ENCODE data around the gene PPFIA2.

Gene PPFIA2

DNA sequence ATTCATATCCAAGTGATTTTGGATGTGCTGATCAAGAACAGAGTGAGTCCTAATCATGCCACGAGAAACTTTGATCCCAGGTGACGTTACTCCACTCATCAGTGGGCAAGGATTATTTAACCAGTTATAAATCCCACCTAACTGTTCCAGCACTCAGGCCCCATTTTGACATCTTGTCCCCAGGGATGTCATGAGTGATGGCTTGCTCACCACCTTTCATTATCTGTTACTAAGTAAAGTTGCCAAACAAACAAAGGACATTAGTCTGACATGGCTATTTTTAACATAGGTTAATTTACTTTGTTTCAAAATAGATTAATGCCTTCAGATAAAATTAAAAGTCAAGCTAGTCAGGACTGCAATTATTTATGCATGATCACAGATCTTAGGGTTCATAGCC lies 425.3 kb downstream of the PPFIA2 start:
- DNase-seq = no peak

DNA sequence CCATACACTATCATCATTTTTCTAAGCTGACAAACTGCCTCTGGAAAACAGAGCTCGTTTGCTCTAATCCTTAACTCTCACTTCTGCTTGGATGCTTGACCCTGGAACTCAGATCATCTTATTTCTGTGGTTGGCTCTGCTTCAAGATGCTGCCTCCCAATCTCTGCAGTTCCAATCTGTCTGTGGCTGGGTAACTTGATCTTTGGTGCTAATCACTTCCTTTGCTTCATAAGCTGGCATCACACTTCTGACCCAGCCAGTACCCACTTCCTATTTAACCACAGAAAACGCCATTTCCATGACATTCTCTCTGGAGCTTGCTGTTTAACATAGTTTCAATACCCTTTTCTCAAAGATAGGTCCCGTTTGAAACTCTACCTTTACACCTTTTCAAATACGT lies 427.1 kb downstream of the PPFIA2 start:
- no peak for DNase-seq

DNA sequence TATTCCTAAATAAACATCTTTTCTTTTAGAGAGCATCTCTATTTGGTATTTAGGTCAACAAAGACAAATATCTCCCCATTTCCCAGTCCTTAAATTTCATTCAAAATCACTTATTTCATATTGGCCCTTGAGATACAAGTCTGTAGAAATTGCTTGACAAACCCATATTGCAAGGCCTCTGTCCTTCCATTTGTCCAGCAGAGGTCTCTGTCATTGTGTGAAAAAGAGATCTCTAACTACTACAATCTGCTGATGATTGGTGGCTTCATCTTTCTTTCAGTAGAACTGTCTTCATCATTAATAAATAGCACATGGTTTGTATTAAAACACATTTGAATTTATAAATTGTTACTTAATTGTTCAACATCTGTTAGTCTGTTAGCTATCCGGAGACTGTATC lies 428.7 kb downstream of the PPFIA2 start:
- DNase-seq = no peak

DNA sequence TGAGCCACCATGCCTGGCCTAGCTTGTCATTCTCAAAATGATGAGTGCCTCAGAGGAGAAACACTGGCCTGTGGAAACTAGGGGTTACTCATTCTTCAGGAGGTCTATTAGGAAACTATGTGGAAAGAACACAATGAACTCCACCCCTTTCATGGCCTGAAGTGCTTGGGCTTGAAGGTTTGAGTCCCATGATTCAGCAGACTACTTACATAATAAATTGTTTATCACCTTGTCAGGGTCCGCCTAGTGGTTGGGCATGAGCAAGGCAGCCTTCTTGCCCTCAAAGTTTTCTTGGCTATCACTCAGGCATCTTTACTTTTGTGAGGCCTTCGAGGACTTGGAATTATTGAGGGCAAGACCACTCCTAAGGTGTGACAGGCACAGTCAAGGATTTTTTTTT lies 430.1 kb downstream of the PPFIA2 start:
- DNase-seq = no peak

DNA sequence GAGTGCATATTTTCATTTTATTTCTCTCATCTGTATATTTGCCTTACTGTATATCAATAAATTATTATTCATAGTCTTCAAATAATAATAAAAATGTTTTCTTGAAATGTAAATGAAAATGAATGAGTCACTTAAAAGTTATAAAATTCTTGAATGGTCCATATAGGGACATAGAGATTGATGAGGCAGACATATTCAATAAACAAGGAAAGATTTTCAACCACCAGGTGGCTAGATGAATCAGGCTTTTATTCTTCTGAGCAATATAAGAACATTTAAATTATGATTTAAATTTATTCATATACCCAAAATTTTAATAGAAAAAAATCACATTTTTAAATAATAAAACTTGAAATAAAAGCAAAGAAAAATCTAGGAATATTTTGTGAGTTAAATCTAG lies 431.7 kb downstream of the PPFIA2 start:
- DNase-seq = no peak

DNA sequence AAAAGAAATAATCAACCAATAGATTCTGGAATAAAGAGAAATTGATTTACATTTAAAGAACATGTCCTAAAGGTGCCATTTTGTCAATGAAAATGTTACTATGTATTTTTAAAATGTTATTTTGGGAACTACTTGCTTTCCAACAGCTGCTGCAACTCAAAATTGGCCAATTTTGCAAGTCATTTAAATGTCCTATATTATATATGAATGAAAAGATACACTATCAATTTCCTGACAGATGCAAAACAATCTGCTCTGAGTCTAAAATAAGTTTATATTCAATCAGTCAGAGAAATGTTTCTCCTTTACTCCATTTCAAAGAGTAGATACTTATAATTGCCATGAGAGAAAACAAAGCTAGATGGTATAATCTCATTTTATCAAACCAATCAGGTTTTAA lies 434.1 kb downstream of the PPFIA2 start:
- no peak for DNase-seq

DNA sequence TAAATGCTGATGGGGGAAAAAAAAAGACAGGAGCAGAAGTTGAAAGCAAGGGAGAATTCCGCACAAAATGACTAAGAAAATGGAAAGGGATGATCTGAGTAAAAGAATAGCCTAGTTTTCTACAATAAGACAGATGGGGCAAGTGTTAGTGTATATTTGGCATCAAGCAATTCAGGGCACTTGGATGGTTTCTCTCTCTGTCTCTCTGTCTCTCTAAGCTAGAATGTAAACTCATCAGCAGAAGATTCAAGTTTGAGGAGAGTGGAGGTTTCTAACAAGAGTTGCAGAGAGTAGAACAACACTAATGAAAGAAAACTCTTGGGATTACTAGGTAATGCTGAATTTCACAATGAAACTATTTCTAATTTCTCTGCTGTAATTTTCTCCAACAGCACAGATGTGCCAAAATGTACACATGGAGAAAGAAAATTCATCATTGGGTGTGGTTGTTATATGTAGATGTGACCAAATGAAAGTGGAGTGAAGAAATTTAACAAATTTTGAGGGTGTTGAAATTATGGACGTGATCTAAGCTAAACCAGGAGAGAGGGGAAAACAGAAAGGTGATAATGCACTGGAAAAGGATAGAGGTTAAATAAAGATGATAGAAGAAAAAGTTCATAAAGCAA lies 444.1 kb downstream of the PPFIA2 start:
- no peak for DNase-seq

DNA sequence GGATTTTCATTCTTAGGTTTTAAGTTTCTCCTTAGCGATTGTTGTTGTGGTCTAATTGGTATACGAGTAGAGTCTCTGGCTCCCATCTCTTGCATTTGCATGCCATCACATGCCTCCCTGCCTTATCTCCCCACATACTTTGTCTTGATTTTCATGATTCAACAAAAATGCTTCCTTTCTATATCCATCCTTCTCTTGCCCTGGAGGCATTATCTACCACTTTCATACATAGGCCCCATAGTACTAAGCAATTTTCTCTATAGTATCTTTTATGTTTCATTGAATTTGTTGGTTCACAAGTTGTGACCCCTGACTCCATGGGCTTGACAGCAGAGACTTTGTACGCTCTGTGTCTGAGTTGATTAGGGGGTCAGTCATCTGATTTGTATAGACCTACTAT lies 455.2 kb downstream of the PPFIA2 start:
- no peak for DNase-seq

DNA sequence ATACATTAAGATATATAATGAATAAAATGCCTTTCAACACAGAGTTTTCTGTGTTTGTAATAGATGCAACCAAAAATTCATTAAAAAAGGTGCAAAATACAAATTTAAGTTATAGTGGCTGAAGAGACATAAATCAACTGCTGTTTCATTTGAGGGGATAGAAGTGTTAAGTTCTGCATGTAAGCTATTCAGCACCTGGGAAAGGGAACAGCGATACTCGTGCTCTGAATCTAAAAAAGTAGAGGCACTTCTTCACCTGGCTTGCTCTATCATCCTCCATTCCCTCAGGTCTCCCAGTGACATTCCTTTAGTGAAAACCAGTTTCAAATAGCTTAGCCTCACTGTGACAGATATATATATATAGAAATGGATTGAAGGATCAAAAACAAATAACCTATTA lies 458.7 kb downstream of the PPFIA2 start:
- no peak for DNase-seq

DNA sequence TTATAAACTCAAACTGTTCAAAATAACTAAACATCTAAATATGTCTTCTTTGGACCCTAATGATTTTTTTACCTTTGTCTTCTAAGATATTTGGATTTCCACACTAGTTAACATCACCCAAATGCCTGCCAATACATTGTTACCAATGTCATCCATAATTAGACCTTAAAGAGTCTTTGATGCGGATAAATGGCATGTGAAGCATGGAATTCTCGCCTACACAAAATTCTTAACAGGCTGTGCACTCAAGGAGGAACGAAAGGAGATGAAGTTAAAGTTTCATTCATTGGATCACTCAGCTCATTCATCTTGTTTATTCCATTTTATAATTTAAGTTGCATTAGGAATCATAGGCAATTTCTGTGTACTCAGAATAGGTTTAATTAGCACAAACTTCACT lies 461.5 kb downstream of the PPFIA2 start:
- no peak for DNase-seq

DNA sequence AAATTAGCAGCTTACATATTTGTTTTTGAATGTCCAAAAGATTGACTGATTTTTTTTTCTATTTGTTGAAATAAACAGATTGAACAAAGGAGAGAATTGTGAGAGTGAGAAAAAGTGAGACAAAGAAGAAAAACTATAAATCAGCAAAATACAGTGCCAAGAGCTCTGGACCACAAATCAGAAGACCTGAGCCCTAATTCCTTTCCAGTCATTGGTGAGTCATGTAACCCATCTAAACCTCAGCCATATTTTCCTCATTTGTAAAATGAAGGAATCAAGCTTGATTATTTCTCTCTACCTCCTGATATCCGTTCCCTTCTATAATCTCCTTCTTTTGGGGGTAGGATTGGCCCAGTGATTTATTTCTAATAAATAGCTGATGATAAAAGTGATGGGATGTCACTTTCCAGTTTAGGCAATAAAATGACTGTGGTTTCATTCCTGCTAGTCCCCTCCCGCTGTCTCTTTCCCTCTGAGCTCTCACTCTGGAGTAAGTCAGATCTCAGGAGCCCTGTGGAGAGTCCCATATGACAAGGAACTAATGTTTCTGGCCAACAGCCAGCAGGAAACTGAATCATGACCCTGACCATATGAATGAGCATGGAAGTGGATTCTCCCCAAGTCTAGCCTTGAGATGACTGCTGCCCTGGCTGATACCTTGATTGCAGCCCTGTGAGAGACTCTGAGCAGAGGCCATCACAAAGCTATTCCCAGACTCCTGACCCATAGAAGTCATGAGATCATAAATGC lies 462.4 kb downstream of the PPFIA2 start:
- DNase-seq = no peak

DNA sequence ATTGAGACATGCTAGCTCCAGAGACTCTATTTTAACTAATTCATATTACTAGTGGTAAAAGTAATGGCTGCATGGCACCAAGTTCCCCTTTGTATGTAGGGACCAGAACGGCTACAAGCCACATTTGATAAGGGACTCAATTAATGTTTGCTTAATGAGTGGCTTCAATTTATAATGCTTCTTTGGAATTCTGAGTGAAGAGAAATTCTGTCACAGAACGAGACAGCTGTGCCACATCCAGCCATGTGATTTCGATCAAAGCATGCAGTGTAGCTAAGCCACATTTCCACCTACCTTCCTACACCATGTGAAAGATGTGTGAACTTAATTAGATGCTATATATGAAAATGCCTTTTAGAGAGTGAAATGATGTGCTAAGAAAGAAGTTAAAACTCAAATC lies 463.9 kb downstream of the PPFIA2 start:
- no peak for DNase-seq

DNA sequence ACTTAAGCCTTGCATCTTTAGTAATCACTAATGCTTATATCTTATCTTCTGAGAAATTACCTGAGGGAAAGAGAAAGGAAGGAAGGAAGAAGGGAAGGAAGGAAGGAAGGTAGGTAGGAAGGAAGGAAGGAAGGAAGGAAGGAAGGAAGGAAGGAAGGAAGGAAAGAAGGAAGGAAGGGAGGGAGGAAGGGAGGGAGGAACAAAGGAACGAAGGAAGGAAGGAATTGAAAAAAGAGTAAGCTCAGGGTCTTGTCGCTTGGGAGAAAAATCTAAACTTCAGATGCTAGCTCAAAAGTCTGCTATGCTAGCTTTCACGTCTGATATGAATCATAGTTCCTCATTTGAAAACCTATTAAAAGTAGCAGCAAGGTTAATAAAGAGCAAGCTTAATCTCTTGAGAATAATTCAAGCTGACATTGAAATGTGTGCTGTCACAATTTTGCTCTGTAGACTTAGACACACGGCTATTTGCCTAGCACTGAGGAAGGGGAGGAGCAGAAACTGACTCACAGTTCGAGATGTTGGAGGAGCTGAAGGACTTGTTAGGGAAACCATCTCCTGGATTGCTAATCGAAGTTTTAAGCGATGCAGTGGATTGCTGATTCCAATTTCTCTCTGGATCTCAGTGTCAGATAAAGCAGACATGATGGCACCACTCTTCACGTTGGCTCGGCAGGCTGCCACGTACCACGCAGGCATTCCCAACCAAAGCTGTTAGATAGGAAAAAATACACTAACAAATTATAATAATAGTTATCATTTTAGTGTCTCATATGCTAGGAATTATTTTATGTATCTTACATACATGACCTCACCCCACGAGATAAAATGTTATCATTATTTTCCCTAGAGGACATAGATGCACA lies 464.6 kb downstream of the PPFIA2 start:
- no peak for DNase-seq

DNA sequence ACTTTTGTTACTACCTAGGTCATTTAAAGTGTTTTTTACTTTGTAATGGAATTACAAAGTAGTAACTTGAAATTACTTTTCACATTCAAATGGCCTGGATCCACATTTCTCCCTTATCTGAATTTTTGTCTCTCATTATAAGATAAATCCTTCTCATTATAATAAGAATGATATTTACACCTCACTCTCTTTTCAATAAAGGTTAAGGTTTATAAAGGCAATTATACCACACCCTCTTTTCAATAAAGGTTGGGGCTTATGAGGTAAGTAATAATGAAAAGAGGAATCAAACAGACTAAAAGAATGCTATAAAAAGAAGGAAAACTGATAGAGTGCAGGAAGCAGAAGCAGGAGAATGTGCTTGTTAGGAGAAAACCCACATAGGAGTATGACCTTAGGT lies 470.5 kb downstream of the PPFIA2 start:
- DNase-seq = no peak

DNA sequence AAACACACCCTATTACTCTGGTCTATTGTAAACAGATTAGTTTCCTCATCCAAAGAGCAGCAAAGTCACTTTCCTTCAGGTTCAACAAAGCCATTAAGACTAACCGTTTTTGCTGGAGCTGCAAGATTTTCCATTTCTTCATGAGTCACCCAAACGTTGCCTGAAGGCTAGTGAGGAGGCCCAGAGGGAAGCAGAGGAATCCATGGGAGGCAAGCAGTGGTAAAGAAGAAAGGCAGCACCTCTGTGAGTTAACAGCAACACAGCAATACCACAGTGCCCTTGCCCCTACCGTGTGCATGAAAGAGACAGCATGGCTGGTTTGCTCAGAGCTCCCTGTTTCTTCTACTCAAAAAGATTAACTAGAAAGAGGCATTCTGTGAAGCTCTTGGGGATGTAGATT lies 475.0 kb downstream of the PPFIA2 start:
- DNase-seq = no peak

DNA sequence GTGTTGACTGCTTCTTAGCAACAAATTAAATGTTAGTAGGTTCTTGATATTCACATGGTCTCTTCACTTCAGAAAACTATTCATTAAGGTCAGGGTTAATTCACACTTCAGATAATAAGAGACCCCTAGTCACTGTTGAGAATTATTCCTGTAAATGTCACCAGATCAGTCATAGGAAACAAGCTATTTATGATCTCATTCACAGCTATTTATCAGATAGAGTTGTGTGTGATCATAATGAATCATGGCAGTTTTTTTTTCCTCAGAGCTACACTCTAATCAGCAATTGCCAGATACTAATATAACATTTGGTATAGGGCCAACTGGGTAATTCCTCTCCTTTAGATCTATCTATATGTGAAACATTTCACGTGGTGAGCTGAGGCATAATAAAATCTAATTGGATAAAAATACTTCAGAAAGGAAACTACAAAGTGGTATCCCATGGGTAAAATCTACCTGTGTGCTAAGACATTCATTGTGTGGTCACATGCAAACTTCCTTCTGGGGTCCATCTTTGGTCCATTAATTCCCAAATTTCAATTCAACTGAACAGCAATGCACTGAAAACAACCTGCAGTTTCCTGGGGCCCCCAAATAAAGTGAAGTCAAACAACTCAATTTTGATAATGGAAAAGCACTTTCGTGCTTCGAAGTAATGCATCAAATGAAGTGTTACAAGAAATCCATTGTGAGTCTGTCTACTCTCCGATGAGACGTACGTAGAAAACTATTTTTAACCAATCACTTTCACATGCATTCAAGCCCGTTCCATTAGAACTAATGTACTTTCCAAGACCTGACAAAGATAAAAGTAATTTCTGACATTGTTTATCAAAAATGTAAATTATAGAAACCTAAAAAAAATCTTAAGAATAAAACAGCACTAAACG lies 484.3 kb downstream of the PPFIA2 start:
- DNase-seq = no peak

DNA sequence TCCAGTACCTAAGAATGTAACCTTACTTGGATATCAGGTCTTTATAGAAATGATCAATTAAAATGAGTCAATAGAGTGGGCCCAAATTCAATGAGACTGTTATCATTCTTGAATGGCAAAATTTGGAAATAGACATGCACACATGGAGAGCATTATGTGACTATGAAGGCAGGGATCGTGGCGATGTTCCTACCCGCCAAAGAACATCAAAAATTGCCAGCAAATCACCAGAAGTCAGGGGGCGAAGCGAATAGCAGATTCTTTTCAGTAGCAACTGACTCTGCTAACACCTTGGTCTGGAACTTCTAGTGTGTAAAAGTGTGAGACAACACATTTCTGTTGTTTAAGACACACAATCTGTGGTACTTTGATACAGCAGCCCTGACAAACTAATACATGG lies 488.8 kb downstream of the PPFIA2 start:
- DNase-seq = no peak

DNA sequence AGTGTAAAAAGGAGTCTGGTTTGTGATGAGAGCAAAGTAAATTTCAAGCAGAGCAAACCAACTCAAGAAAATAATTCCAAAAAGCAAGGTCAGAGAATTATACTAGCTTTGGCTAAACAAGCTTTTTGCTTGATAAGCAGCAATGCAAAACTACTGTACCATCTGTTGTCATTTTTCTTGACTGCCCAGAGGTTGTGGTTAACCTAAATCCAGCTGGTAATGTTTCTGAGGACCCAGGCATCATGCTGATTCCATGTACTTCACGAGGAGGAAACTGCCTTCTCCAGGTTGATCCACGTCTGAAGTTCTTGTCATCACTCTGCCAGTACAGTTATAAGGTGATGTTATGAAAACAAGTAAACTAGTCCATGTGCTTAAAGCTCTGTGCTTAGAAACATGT lies 496.1 kb downstream of the PPFIA2 start:
- DNase-seq = no peak

DNA sequence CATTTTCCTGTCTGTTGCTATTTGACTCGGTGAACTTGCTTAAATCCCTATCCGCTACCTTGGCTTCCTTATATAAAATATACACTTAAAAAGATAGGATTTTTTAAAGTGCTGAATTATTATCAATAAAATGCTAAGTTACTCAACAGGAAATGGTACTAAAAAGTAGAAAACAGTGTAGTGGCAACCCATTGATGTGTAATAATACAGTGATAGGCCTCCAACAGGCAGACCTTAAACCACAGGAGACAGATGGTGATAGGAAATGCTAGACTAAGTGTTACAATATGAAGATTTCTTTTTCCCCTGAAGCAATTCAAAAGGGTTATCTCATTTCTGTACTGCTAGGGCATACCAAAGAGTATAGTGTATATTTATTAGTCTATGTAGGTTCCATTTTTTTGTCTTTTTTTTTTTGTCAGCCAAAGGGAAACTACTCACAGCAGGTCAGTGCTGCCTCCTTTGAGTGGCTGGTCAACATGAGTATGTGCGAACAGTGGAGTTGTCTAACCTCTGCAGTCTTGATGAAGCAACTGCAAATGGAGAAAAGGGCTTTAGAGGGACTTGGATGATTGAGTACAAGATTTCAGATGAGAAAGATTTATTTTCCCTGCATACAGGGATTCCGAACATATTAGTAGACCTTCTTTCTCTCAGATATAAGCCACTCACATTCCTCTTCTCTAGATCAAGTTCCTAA lies 497.5 kb downstream of the PPFIA2 start:
- DNase-seq = no peak

DNA sequence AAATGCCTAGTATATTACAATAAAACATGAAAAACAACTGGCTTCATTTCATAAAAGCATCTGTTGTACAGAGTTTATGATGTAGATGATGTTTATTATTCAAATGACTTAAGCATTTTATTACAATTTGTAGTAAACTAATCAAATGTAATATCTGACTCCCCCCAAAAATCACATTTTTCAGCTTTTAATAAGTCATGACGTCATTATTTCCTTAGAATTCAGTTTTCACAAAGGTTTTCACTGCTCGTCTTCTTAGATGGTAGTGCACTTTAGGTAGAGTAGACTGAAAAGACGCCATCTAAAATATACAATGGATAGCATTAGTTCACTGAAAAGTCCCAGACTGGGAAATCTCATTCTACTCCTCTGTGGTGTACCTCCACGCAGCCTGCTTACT lies 499.8 kb downstream of the PPFIA2 start:
- DNase-seq = no peak

DNA sequence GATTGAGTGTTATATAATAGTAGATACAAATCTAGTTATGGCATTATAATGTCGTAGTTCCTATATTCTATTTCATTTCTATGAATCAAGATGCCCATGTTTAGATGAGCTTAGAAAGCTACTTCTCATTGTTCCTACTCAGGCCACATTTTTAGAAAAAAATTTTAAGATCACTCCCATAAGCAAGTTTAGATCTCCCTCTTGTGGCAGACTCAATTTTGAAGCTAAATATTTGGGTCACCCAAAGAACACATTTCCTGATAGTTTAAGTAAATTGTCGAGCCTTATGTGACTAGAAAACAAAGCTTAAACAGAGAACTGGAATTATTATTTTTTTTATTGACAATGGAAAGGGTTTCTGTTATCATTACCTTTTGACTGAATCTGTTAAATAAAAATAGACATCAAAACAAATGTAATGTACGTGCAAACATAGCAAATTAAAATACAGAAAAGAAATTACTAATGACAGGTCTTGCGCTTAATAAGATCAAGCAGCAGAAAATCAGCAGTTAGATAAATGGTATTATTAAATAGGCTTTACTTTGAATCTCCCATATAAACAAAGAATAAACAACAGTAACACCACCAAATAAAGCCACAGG lies 501.1 kb downstream of the PPFIA2 start:
- no peak for DNase-seq

DNA sequence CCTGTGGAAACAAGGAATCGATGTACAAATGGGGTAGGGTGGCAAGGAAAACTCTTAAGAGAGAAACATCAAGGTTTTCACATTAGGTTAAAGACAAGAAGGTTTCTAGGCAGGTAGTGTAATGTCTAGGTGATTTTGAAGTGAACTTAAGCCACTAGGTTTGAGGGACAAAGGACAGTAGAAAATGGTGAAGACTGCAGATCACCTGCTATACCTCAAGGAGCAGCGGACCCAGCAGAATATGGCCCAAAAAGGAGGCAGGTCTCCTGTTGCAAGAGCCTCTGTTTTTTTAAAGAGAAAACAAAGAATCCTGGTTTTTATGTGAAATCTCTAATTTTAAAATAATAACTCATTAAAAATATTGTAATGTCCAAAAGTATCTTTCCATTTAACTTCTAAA lies 503.2 kb downstream of the PPFIA2 start:
- DNase-seq = no peak
